Measurements from ENCODE around the gene RPL15.
A peak's percentile ranks its signal among the peaks of the same experiment; 100 is the strongest.

Gene RPL15

GRCh38 chr3:23934253-23934652, 17.3 kb downstream of the RPL15 start:
- no peak overlapping the region for H3K4me3 ChIP-seq (ENCODE audit: low read depth, low read length)
- TF ChIP-seq CTCF (IDR thresholded peaks at IDR 0.05; ENCODE audit: low read depth, low read length) = no peak

DNA sequence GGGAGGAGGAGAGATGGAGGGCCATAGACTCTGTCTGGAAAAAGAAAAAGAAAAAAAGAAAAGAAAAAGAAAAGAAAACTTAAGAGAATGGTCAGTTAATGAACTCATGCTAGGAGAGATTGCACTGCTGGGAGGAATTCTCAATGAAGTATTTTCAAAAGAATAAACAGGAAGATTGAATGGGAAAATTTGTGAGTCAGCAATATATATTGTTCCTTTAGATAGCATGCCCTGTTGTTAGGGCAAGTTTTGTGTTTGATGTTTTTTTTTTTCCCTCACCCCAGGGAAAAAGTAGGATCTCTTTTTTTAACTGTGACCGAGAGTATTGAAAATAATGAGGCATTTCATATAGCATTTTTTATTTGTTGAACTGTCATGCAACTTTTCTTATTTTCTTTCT, 20.4 kb downstream of the RPL15 start:
- TF ChIP-seq CTCF (IDR thresholded peaks at IDR 0.05; ENCODE audit: low read depth, low read length) = no peak
- no peak overlapping the region for H3K4me3 ChIP-seq (ENCODE audit: low read depth, low read length)

- TF ChIP-seq CTCF (IDR thresholded peaks at IDR 0.05; ENCODE audit: low read depth, low read length) = no peak
- H3K4me3 ChIP-seq (ENCODE audit: low read depth, low read length) = no peak overlapping the region
Measured at GRCh38 chr3:23938688-23939087, 21.8 kb downstream of the RPL15 start.

GRCh38 chr3:23940775-23941174, 23.8 kb downstream of the RPL15 start:
- H3K4me3 ChIP-seq (ENCODE audit: low read depth, low read length) = no peak overlapping the region

GRCh38 chr3:23941440-23941839, 24.5 kb downstream of the RPL15 start:
- H3K4me3 ChIP-seq (ENCODE audit: low read depth, low read length) = no peak overlapping the region
- no peak for TF ChIP-seq CTCF (IDR thresholded peaks at IDR 0.05; ENCODE audit: low read depth, low read length)

More at GRCh38 chr3:23940775-23941174, 23.8 kb downstream of the RPL15 start:
- no peak for TF ChIP-seq CTCF (IDR thresholded peaks at IDR 0.05; ENCODE audit: low read depth, low read length)

GRCh38 chr3:23942546-23942945, 25.6 kb downstream of the RPL15 start:
- no peak overlapping the region for H3K4me3 ChIP-seq (ENCODE audit: low read depth, low read length)
- TF ChIP-seq CTCF (IDR thresholded peaks at IDR 0.05; ENCODE audit: low read depth, low read length) = no peak

GRCh38 chr3:23944007-23944783, 27.3 kb downstream of the RPL15 start:
- no peak for TF ChIP-seq CTCF (IDR thresholded peaks at IDR 0.05; ENCODE audit: low read depth, low read length)
- H3K4me3 ChIP-seq (ENCODE audit: low read depth, low read length) = peak overlapping the region; percentile 71
